Measurements from ENCODE around the gene RIC8B. TPM values are rescaled to one million over a fixed set of nuclear protein-coding genes. Genes with fewer than 3 reads are reported as not detected.
A peak's percentile ranks its signal among the peaks of the same experiment; 100 is the strongest.

RIC8B gene
- total RNA-seq, 1 donor from 2014 or later, result 5.8 TPM

DNA sequence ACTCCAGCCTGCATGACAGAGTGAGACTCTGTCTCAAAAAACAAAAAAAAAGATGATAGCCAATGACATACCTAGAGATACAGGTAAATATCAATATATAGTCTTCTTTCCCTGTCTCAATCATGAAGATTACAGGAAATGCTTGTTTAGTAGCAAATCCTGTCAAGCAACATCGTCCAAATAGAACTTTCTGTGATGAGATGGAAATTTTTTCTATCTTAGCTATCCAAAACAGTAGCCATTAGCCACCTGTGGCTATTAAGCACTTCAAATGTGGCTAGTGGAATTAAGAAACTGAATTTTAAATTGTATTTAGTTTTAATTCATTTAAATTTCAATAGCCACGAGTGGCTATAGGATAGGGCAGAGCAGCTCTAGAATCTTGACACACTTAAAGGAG, 33.2 kb upstream of the RIC8B start:
- Mint-ChIP-seq H3K4me1 (no peaks in the 10 kb centered on the region), H3K9me3 (no peaks in the 10 kb centered on the region), H3K27me3 (peaks cover 46% of the 10 kb centered on the region), H3K36me3 (ENCODE audit: low read depth) (no peaks in the 10 kb centered on the region), H3K4me3 (no peak overlapping the region), H3K27ac (no peak overlapping the region)
- POLR2A ChIA-PET, result no interaction called here
- ATAC-seq (ENCODE audit: low read depth) (no peak), DNase-seq (no peak)
- intact Hi-C loops (cut with micrococcal nuclease), result no loop called here
- TF ChIP-seq CTCF (IDR thresholded peaks at IDR 0.05), result no peak
- CTCF ChIA-PET, result no interaction called here

GRCh38 chr12:106743270-106743988, 31.1 kb upstream of the RIC8B start:
- intact Hi-C loops (cut with micrococcal nuclease), result no loop called here
- peaks cover 10% of the 10 kb centered on the region for H3K4me1 Mint-ChIP-seq
- no peak overlapping the region for H3K4me3 Mint-ChIP-seq
- H3K27ac Mint-ChIP-seq, result no peak overlapping the region
- DNase-seq (no peak), ATAC-seq (ENCODE audit: low read depth) (no peak)
- ChIA-PET POLR2A (no interaction called here), CTCF (no interaction called here)
- no peaks in the 10 kb centered on the region for H3K9me3 Mint-ChIP-seq
- H3K36me3 Mint-ChIP-seq (ENCODE audit: low read depth), result no peaks in the 10 kb centered on the region
- TF ChIP-seq CTCF (IDR thresholded peaks at IDR 0.05), result no peak
- peaks cover 37% of the 10 kb centered on the region for H3K27me3 Mint-ChIP-seq

- TF ChIP-seq CTCF (IDR thresholded peaks at IDR 0.05), result no peak
- ChIA-PET POLR2A (no interaction called here), CTCF (no interaction called here)
- DNase-seq (no peak), ATAC-seq (ENCODE audit: low read depth) (no peak)
- Mint-ChIP-seq H3K4me3 (no peak overlapping the region), H3K27me3 (peaks cover 37% of the 10 kb centered on the region), H3K9me3 (no peaks in the 10 kb centered on the region), H3K4me1 (peaks cover 12% of the 10 kb centered on the region), H3K27ac (no peak overlapping the region), H3K36me3 (ENCODE audit: low read depth) (no peaks in the 10 kb centered on the region)
- intact Hi-C loops (cut with micrococcal nuclease), result no loop called here
These were observed 29.9 kb upstream of the RIC8B start for GRCh38 chr12:106744600-106744999.

- DNase-seq, result no peak
- Mint-ChIP-seq H3K9me3 (no peaks in the 10 kb centered on the region), H3K4me1 (peaks cover 12% of the 10 kb centered on the region), H3K27ac (no peak overlapping the region), H3K27me3 (peaks cover 32% of the 10 kb centered on the region), H3K4me3 (no peak overlapping the region), H3K36me3 (ENCODE audit: low read depth) (no peaks in the 10 kb centered on the region)
- ATAC-seq (ENCODE audit: low read depth), result no peak
- intact Hi-C loops (cut with micrococcal nuclease), result no loop called here
- TF ChIP-seq CTCF (IDR thresholded peaks at IDR 0.05), result no peak
- ChIA-PET POLR2A (no interaction called here), CTCF (no interaction called here)
These were observed 29.2 kb upstream of the RIC8B start for GRCh38 chr12:106745181-106745745.

DNA sequence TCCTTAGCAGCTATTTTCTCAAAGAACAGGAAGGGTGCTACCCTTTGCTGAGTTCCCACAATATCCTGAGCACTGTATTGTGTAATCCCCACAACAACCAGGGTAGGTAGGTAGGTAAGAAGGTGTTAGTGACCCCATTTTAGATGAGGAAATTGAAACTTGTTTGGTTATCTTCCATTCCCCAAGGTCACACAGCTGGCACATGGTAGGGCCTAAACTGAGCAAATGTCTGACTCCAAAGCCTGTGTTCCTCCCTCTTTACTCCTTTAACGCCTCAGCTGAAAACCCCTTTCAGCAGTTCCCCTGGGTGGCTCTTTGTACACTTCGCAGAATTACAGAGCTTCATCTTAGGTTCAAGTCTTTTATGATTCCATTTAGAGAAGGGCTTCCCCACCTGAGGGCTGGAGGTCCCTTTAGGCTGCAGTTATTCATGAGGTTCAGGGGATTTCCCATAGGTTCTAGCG, 26.5 kb upstream of the RIC8B start:
- no peak for TF ChIP-seq CTCF (IDR thresholded peaks at IDR 0.05)
- POLR2A ChIA-PET, result interaction anchor here (0.6 kb wide), 1 partner anchor 334 kb away, joined by 3 read pairs; no protein-coding TSS in a partner anchor

More for the DNA sequence above, 26.5 kb upstream of the RIC8B start:
- H3K27ac Mint-ChIP-seq, result no peak overlapping the region
- intact Hi-C loops (cut with micrococcal nuclease), result loop anchor here (2.0 kb wide), 1 partner anchor 13 kb away; no protein-coding TSS in a partner anchor
- H3K4me3 Mint-ChIP-seq, result no peak overlapping the region
- CTCF ChIA-PET, result no interaction called here
- DNase-seq (no peak), ATAC-seq (ENCODE audit: low read depth) (peak; percentile 14)
- no peaks in the 10 kb centered on the region for H3K36me3 Mint-ChIP-seq (ENCODE audit: low read depth)
- peaks cover 14% of the 10 kb centered on the region for H3K4me1 Mint-ChIP-seq
- H3K9me3 Mint-ChIP-seq, result no peaks in the 10 kb centered on the region
- peaks cover 16% of the 10 kb centered on the region for H3K27me3 Mint-ChIP-seq
